ENCODE measurements around the gene CHST12. TPM values are rescaled to one million over a fixed set of nuclear protein-coding genes. Genes with fewer than 3 reads are reported as not detected.

The CHST12 gene
- total RNA-seq, 6 donors from 2014 or later, result 10.2 to 35.9 (median 27.8) TPM

DNA sequence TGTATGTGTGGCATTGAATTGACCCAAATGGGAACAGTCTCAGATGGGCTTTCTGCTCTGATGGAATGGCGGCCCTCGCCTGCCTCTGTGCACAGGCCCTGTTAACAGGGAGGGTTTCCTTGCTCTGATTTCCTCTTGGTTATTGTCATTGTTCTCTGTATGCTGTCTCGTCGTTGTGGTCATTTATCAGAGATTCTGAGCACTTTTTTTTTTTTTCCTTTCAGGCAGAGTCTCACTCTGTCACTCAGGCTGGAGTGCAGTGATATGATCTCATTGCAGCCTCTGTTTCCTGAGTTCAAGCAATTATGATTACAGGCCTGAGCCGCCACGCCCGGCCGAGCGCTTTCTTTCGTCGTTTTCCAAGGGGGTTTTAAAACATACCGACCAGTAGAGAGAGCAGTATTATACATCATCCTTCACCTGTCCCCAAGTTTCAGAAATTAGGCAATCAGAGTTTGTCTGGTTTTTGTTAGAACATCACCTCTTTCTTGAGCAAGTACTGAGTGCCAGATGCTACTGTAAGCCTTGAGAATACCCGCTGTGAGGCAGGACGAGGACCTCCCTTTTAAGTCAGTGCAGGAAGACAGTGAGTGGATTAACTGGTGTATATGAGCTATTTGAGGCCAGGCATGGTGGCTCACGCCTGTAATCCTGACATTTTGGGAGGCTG lies 6.5 kb downstream of the CHST12 start:
- DNase-seq (peak in 1 of 2 donors; percentile 32), ATAC-seq (ENCODE audit: low FRiP score in 2 of 2) (peak; percentile 8 to 29)
- Histone ChIP-seq H3K4me3 (no peak overlapping the region), H3K36me3 (no peaks in the 10 kb centered on the region), H3K9me3 (no peaks in the 10 kb centered on the region), H3K27ac (peak overlapping the region; percentile 35 to 69 (median 63)), H3K27me3 (no peaks in the 10 kb centered on the region), H3K4me1 (peaks cover 67 to 76% (median 69%) of the 10 kb centered on the region in 4 donors)
- 51 to 52% methylated on average over 15 of the region's 15 CpGs for WGBS, 2 donors
- TF ChIP-seq POLR2AphosphoS5 (IDR thresholded peaks at IDR 0.05), result no peak
- TF ChIP-seq, protein P1, sequence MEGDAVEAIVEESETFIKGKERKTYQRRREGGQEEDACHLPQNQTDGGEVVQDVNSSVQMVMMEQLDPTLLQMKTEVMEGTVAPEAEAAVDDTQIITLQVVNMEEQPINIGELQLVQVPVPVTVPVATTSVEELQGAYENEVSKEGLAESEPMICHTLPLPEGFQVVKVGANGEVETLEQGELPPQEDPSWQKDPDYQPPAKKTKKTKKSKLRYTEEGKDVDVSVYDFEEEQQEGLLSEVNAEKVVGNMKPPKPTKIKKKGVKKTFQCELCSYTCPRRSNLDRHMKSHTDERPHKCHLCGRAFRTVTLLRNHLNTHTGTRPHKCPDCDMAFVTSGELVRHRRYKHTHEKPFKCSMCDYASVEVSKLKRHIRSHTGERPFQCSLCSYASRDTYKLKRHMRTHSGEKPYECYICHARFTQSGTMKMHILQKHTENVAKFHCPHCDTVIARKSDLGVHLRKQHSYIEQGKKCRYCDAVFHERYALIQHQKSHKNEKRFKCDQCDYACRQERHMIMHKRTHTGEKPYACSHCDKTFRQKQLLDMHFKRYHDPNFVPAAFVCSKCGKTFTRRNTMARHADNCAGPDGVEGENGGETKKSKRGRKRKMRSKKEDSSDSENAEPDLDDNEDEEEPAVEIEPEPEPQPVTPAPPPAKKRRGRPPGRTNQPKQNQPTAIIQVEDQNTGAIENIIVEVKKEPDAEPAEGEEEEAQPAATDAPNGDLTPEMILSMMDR (IDR thresholded peaks at IDR 0.05), result no peak
- TF ChIP-seq POLR2A (IDR thresholded peaks at IDR 0.05), result no peak
- TF ChIP-seq EP300 (IDR thresholded peaks at IDR 0.05), result no peak

DNA sequence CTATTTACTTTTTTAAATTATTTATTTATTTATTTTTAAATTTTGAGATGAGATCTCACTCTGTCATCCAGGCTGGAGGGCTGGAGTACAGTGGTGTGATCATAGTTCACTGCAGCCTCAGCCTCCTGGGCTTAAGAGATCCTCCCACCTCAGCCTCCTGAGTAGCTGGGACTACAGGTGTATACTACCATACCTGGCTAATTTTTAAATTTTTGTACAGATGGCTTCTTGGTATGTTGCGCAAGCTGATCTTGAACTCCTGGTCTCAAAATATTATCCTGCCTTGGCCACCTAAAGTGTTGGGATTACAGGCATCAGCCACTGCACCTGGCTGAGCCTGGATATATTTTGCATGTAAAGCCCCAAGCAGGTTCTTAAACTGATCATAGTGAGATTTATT lies 7.6 kb downstream of the CHST12 start:
- ATAC-seq (ENCODE audit: low FRiP score in 2 of 2) (no peak), DNase-seq (no peak)
- Histone ChIP-seq H3K4me1 (peaks cover 55 to 67% (median 57%) of the 10 kb centered on the region in 4 donors), H3K36me3 (no peaks in the 10 kb centered on the region), H3K9me3 (no peaks in the 10 kb centered on the region), H3K27me3 (no peaks in the 10 kb centered on the region), H3K4me3 (no peak overlapping the region), H3K27ac (peak overlapping the region in 3 of 4 donors; percentile 58 to 69 (median 68))
- TF ChIP-seq POLR2A (IDR thresholded peaks at IDR 0.05) (no peak), EP300 (IDR thresholded peaks at IDR 0.05) (no peak), POLR2AphosphoS5 (IDR thresholded peaks at IDR 0.05) (no peak)
- TF ChIP-seq, protein P1 (IDR thresholded peaks at IDR 0.05), result no peak
- WGBS, 2 donors, result 100% methylated on average over 1 of the region's 1 CpG

DNA sequence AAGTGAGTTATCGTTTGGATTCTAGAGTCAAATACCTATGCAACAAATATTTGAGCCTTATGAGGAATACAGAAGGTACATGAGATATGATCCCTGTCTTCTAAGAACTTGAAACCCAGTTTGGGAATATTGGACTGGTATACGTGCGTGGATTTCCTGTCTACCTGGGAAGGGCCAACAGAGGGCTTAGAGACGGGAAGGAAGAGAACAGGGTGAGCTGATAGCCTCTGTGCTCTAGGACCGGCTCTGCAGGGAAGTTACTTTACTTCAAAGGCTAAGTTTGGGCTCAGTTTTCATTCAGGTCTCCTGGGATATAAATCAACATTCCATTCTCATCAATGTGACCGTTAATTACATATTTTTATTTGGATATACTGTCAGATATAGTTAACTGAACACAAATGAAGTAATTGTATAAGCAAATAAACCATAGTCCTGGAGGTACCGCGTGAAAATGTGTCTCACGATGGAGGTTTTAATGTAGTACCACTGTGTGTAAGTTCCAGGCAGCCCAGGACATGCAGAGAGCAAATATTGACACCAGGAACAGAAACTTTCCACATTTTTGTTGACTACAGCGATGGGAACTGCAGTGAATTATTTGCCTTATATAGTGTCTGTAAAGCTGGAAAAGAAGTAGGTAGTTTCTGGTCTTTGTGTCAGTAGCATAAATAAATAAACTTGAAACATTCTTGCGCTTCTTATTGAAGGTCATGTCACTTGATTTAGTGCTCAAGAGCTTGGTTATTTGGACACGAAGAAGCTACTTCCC lies 8.6 kb downstream of the CHST12 start:
- H3K36me3 ChIP-seq, result no peaks in the 10 kb centered on the region
- H3K4me1 ChIP-seq, result peaks cover 53 to 64% (median 57%) of the 10 kb centered on the region in 4 donors
- no peaks in the 10 kb centered on the region for H3K27me3 ChIP-seq
- ATAC-seq (ENCODE audit: low FRiP score in 2 of 2) (no peak), DNase-seq (no peak)
- no peak overlapping the region for H3K4me3 ChIP-seq
- no peaks in the 10 kb centered on the region for H3K9me3 ChIP-seq
- H3K27ac ChIP-seq, result peak overlapping the region; percentile 42 to 68 (median 64)
- TF ChIP-seq, protein P1 (IDR thresholded peaks at IDR 0.05), result no peak
- TF ChIP-seq POLR2AphosphoS5 (IDR thresholded peaks at IDR 0.05) (no peak), EP300 (IDR thresholded peaks at IDR 0.05) (peak in 1 of 4 donors; percentile 16), POLR2A (IDR thresholded peaks at IDR 0.05) (no peak)
- 30 to 34% methylated on average over 12 of the region's 12 CpGs for WGBS, 2 donors

DNA sequence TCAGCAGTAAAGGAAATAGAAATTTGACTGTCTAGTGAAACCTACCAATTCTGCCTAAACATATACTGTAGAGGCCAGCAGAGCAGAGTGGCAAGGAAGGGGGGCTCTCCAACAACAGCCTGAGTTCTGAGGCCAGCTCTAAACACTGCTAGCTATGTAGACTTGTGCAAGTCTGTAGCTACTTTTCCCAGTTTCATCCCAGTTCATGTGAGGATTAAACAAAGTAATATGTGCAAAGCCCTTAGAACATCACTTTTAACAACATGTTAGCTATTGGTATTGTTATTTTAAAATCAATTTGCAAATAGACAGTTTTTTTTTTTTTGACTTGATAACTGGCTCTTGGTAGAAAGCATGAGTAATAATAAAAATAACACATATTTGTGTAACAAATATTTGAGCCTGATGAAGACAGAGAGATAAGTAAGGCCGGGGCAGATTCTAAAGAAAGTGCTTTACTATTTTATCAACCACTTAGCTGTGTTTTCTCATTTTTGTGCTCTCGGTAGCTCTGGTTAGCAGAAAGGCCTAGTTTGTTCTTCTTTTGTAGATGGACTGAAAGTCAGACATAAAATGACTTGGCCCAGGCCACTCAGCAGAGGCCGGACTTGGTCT lies 9.3 kb downstream of the CHST12 start:
- H3K9me3 ChIP-seq, result no peaks in the 10 kb centered on the region
- 55 to 57% methylated on average over 3 of the region's 3 CpGs for WGBS, 2 donors
- no peak for TF ChIP-seq POLR2A (IDR thresholded peaks at IDR 0.05)
- no peak for TF ChIP-seq EP300 (IDR thresholded peaks at IDR 0.05)
- no peak for TF ChIP-seq POLR2AphosphoS5 (IDR thresholded peaks at IDR 0.05)
- TF ChIP-seq, protein P1 (IDR thresholded peaks at IDR 0.05), result no peak
- no peaks in the 10 kb centered on the region for H3K36me3 ChIP-seq
- H3K27me3 ChIP-seq, result no peaks in the 10 kb centered on the region
- no peak for DNase-seq
- H3K27ac ChIP-seq, result peak overlapping the region; percentile 41 to 68 (median 54)
- peaks cover 49 to 57% (median 53%) of the 10 kb centered on the region in 4 donors for H3K4me1 ChIP-seq
- no peak for ATAC-seq (ENCODE audit: low FRiP score in 2 of 2)
- no peak overlapping the region for H3K4me3 ChIP-seq
